Spleen (tissue), 13 donors: ENCODE results near the gene CEACAM3. TPM values are rescaled to one million over a fixed set of nuclear protein-coding genes. Genes with fewer than 3 reads are reported as not detected.
"Not testable (repeated sequence)": the region's sequence is repeated elsewhere in the genome, so short reads cannot be mapped to it uniquely, and the experiment has no call there.

Experiments used
- DNase-seq: peaks from one replicate; pipeline ENCODE4 v3.0.0-alpha.2; 2020
- H3K27ac ChIP-seq, 8 donors: fragments of 200-600 bp; sonication (generic) in 7 of 8; 1 replicate in 4 of 8; 2 replicates in 4 of 8; pipeline versions ENCODE4 v1.5.0 to v1.8.0; 2016 to 2021; ENCODE audit warnings: inconsistent platforms in 4 of 8, mild to moderate bottlenecking in 4 of 8, moderate library complexity in 1 of 8
- H3K27me3 ChIP-seq, 7 donors: fragments of 200-600 bp; sonication (generic) in 6 of 7; replicated peaks in 1 of 7; 1 replicate in 4 of 7; 2 replicates in 3 of 7; pipeline versions ENCODE4 v1.5.0 to v1.8.0; 2016 to 2021; ENCODE audit warnings: inconsistent platforms in 3 of 7, mild to moderate bottlenecking in 1 of 7
- H3K36me3 ChIP-seq, 6 donors: fragments of 200-600 bp; sonication (generic) in 5 of 6; 1 replicate in 4 of 6; 2 replicates in 2 of 6; pipeline versions ENCODE4 v1.5.0 to v1.8.0; 2016 to 2021; ENCODE audit warnings: inconsistent platforms in 2 of 6
- H3K4me1 ChIP-seq, 6 donors: fragments of 200-600 bp; sonication (generic) in 5 of 6; 1 replicate in 3 of 6; 2 replicates in 3 of 6; pipeline versions ENCODE4 v1.5.0 to v1.8.0; 2016 to 2021; ENCODE audit warnings: inconsistent platforms in 3 of 6
- H3K4me3 ChIP-seq, 8 donors: fragments of 200-600 bp; sonication (generic) in 7 of 8; 1 replicate in 4 of 8; 2 replicates in 4 of 8; pipeline versions ENCODE4 v1.5.0 to v1.8.0; 2016 to 2021; ENCODE audit warnings: inconsistent platforms in 4 of 8, mild to moderate bottlenecking in 4 of 8, moderate library complexity in 2 of 8
- H3K9me3 ChIP-seq, 8 donors: fragments of 200-600 bp; sonication (generic) in 7 of 8; 1 replicate in 4 of 8; 2 replicates in 4 of 8; pipeline versions ENCODE4 v1.5.0 to v1.8.0; 2016 to 2021; ENCODE audit warnings: inconsistent platforms in 4 of 8
- POLR2A ChIP-seq, 3 donors: fragments of 450-650 bp; IDR thresholded peaks; one replicate each; pipeline ENCODE4 v1.5.1; 2017; ENCODE audit warnings: antibody characterized with exemption in 3 of 3, mild to moderate bottlenecking in 1 of 3
- POLR2AphosphoS5 ChIP-seq, 3 donors: sonication (generic); formaldehyde crosslinking; IDR thresholded peaks; one replicate each; pipeline ENCODE4 v1.5.1; 2017; ENCODE audit warnings: antibody characterized with exemption in 3 of 3
- WGBS, 5 donors: extraction: QIAGEN DNeasy Blood & Tissue Kit in 3 of 5; methylation state at CpG; one replicate each; pipeline versions ENCODE4 v1.1.5 to v1.1.7; 2013 to 2018; 5-methylcytosine and 5-hydroxymethylcytosine counted together
- intact Hi-C: fragments of 100-400 bp; cut with DNase I; formaldehyde crosslinking; loops from one replicate; pipeline ENCODE4 v1.15.0; 2023; ENCODE audit warnings: low total_unique reads
- long read RNA-seq, 2 donors: transcript quantifications; one replicate each; lab custom pipeline, GENCODE V29; 2026
- polyA plus RNA-seq, 3 donors: library from polyadenylated mRNA; stranded (reverse); fragments of 200-250 nt; gene quantifications; one replicate each; pipeline ENCODE4 v1.2.1, GENCODE V29; 2013
- total RNA-seq, 7 donors: library from RNA; depleted of rRNA in 3 of 7; stranded (reverse); fragments of >200 nt in 3 of 7; fragmentation: NEBNext Ultra II Directional in 4 of 7; extraction: Animal tissue kit (Norgen Biotek cat#: 25700) in 4 of 7; gene quantifications; one replicate each; pipeline versions ENCODE4 v1.1.0 to v1.2.1, GENCODE V29; 2016 to 2021
- TF ChIP-seq, protein P1 (sequence below), 11 experiments: fragments of 200-600 bp in 7 of 11; fragments of 450-650 bp in 4 of 11; sonication (generic) in 4 of 11; IDR thresholded peaks in 8 of 11; conservative IDR thresholded peaks in 3 of 11; 1 replicate in 7 of 11; 2 replicates in 4 of 11; pipeline versions ENCODE4 v1.4.0 to v1.8.0; 2016 to 2021; ENCODE audit warnings: antibody characterized with exemption in 11 of 11, inconsistent platforms in 4 of 11, mild to moderate bottlenecking in 1 of 11
- donor health status: healthy with polysubstance abuse.
- donor health status: DM: no; HTN: no; CAD: no; lungs with moderate emphysema.
- donor health status: DM: no; HTN: no; CAD: no.
- donor health status: Bipolar disorder and iron deficiency.
- donor health status: healthy.
- donor health status: DM: no; HTN: no; CAD: no.
- donor health status: DM: yes; HTN: yes; CAD: no.

Gene CEACAM3
- total RNA-seq, result 10 to 100 TPM in 5 of 7 donors, 1 to 10 TPM in 2; 3.8 to 31.9 (median 13.5) TPM
- polyA plus RNA-seq, result 1 to 10 TPM in 2 of 3 donors, under 1 TPM in 1; 0.55 to 4.0 (median 1.6) TPM
- long read RNA-seq, donor 1, result 0 reads
- long read RNA-seq, donor 2, result 0 reads

DNA sequence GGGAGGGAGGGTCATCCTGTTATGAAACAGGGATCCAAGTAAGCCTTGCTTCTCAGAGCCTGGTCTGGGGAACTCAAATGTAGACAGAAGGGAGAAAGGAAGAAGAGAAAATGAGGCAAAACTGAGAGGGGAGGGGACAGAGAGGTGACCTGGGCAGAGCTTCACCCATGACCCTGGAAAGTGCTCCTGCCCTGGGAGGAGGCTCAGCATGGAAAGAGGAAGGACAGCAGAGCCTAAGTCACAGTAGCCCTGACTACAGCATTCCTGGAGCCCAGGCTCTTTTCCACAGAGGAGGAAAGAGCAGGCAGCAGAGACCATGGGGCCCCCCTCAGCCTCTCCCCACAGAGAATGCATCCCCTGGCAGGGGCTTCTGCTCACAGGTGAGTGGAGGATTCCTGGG is at the start of gene CEACAM3:
Gene CEACAM3, plus strand, starts transcription at position 226 of the 400 bp plus-strand sequence. Its CDS starts 91 bp downstream, at position 317.
- no peak for DNase-seq
- Histone ChIP-seq H3K9me3 (no peaks in the 10 kb centered on the region), H3K27ac (peak within 1 kb of the TSS in 7 of 8 donors; percentile 44 to 96 (median 83)), H3K27me3 (peaks cover 0 to 48% (median 8%) of the 10 kb centered on the region in 7 donors), H3K36me3 (no peaks in the 10 kb centered on the region), H3K4me3 (peak within 1 kb of the TSS in 5 of 8 donors; percentile 10 to 58 (median 23)), H3K4me1 (peaks cover 0 to 41% (median 8%) of the 10 kb centered on the region in 6 donors)
- intact Hi-C loops, result no loop called here
- TF ChIP-seq POLR2A (IDR thresholded peaks at IDR 0.05) (no peak), POLR2AphosphoS5 (IDR thresholded peaks at IDR 0.05) (no peak)
- TF ChIP-seq, protein P1, sequence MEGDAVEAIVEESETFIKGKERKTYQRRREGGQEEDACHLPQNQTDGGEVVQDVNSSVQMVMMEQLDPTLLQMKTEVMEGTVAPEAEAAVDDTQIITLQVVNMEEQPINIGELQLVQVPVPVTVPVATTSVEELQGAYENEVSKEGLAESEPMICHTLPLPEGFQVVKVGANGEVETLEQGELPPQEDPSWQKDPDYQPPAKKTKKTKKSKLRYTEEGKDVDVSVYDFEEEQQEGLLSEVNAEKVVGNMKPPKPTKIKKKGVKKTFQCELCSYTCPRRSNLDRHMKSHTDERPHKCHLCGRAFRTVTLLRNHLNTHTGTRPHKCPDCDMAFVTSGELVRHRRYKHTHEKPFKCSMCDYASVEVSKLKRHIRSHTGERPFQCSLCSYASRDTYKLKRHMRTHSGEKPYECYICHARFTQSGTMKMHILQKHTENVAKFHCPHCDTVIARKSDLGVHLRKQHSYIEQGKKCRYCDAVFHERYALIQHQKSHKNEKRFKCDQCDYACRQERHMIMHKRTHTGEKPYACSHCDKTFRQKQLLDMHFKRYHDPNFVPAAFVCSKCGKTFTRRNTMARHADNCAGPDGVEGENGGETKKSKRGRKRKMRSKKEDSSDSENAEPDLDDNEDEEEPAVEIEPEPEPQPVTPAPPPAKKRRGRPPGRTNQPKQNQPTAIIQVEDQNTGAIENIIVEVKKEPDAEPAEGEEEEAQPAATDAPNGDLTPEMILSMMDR (IDR thresholded peaks at IDR 0.05 in 8 of 11, conservative IDR thresholded peaks at IDR 0.05 in 3 of 11), result no peak

DNA sequence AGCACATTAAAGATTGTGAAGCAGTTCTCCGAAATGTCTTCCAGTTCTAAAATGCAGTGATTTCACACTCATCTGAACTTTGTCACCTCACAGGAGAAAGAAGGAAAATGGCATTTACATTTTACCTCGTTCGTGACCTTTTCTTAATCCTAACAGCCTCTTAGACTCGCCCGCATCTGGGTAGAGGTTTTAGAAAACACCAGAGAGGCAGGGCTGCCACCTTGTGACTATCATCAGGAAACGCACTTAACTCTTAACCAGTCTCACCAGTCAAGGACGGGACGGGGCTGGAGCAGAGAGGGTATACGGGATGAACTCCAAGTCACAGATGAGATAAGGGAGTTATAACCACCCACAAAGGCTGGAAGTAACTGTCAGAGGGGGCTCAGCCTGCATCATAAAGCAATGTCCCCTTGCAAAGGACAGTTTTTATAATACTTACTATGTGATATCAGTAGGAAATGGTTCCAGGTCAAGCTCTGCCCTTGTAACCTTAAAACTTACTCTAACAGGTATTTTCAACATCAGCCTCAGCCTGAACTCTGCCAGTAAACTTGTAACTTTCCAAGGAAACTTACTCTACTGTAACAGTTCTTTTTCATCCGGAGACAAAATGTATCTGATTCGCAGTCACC is 49.7 kb upstream of the CEACAM3 start:
- H3K9me3 ChIP-seq, result no peaks in the 10 kb centered on the region
- intact Hi-C loops, result no loop called here
- TF ChIP-seq, protein P1 (IDR thresholded peaks at IDR 0.05 in 8 of 11, conservative IDR thresholded peaks at IDR 0.05 in 3 of 11), result peak in 6 of 11 experiments; percentile 24 to 48 (median 41)
- TF ChIP-seq POLR2A (IDR thresholded peaks at IDR 0.05), result no peak
- WGBS, 5 donors, result 18 to 20% (median 19%) methylated on average over 11 of the region's 11 CpGs
- DNase-seq, result no peak
- peaks cover 0 to 60% (median 0%) of the 10 kb centered on the region in 7 donors for H3K27me3 ChIP-seq
- H3K27ac ChIP-seq, result peak overlapping the region in 5 of 8 donors; percentile 50 to 80 (median 65)
- no peak overlapping the region for H3K4me3 ChIP-seq
- peaks cover 0 to 52% (median 11%) of the 10 kb centered on the region in 6 donors for H3K4me1 ChIP-seq
- H3K36me3 ChIP-seq, result no peaks in the 10 kb centered on the region

DNA sequence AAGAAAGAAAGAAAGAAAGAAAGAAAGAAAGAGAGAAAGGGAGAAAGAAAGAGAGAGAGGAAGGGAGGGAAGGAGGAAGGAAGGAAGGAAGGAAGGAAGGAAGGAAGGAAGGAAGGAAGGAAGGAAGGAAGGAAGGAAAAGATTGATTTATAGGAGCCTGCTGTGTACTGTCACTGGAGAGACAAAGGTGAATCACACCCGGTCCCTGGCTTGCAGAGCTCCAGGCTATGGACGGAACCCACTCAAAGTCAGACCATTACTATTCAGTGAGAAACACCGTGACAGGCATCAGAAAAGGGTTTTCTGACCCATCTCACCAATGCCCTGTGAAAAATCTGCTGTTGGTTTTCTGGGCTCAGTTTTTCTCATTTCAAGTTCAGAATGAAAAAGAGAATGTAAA is 48.4 kb upstream of the CEACAM3 start:
- H3K4me3 ChIP-seq, result no peak overlapping the region
- intact Hi-C loops, result no loop called here
- TF ChIP-seq, protein P1 (IDR thresholded peaks at IDR 0.05 in 8 of 11, conservative IDR thresholded peaks at IDR 0.05 in 3 of 11), result no peak
- TF ChIP-seq POLR2AphosphoS5 (IDR thresholded peaks at IDR 0.05), result no peak
- no peak for TF ChIP-seq POLR2A (IDR thresholded peaks at IDR 0.05)
- no peaks in the 10 kb centered on the region for H3K36me3 ChIP-seq
- H3K4me1 ChIP-seq, result peaks cover 0 to 56% (median 11%) of the 10 kb centered on the region in 6 donors
- no peaks in the 10 kb centered on the region for H3K9me3 ChIP-seq
- no peak for DNase-seq
- no peak overlapping the region for H3K27ac ChIP-seq
- peaks cover 0 to 64% (median 0%) of the 10 kb centered on the region in 7 donors for H3K27me3 ChIP-seq
- 57 to 80% (median 71%) methylated on average over 3 of the region's 3 CpGs for WGBS, 5 donors

DNA sequence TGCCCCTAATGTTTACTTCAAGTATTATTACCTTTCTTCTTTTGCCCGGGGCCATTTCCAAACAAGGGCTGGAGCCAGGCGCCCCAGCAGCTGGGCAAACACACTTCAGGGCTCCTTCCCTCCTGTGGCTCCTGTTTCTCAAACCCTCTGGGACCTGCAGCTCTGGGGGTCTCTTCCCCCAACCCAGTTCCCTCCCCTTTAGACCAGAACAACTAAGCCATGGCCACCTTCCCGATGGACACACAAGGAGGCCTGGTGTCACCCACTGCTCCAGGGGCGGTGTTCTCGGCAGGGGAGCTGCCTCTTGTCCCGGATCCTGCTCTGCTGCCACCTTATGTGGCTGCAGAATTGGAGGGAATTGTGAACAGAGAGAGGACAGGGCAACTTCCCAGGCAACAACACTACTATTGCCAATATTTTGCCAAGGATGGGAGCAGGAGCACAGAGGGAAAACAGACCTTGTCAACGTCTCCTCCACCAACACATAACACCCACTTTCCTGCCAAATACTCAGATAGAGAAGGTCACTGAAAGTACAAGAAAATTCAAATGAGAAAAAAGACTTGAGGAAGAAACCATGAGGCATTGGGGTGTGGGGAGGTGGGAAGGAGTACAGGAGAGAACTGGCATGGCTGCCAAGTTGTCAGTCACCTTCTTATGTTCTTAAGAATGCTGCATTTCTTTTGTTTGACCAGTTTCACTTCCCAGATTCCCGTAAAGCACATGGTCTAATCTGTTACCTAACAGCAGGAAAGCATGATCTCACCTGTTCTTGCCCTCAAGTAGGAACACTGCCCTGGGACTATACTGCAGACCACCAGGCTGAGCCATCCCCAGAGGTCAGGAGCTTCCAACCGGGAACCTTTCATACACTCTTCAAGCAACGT is 45.9 kb upstream of the CEACAM3 start:
- intact Hi-C loops, result loop anchor here (5.0 kb wide), 1 partner anchor 37 kb away; no protein-coding TSS in a partner anchor
- WGBS, 5 donors, result 53 to 76% (median 65%) methylated on average over 4 to 8 of the region's 10 CpGs
- H3K27ac ChIP-seq, result not testable (repeated sequence)

More for the DNA sequence above, 45.9 kb upstream of the CEACAM3 start:
- not testable (repeated sequence) for H3K9me3 ChIP-seq, H3K36me3 ChIP-seq, H3K4me3 ChIP-seq, DNase-seq
- peaks cover 0 to 66% (median 0%) of the 10 kb centered on the region in 7 donors for H3K27me3 ChIP-seq
- peaks cover 0 to 48% (median 6%) of the 10 kb centered on the region in 6 donors for H3K4me1 ChIP-seq
